Measurements from ENCODE around the gene CNFN.

GRCh38 chr19:42400404-42400803 is 10.3 kb upstream of the CNFN start:
- TF ChIP-seq, protein P1, sequence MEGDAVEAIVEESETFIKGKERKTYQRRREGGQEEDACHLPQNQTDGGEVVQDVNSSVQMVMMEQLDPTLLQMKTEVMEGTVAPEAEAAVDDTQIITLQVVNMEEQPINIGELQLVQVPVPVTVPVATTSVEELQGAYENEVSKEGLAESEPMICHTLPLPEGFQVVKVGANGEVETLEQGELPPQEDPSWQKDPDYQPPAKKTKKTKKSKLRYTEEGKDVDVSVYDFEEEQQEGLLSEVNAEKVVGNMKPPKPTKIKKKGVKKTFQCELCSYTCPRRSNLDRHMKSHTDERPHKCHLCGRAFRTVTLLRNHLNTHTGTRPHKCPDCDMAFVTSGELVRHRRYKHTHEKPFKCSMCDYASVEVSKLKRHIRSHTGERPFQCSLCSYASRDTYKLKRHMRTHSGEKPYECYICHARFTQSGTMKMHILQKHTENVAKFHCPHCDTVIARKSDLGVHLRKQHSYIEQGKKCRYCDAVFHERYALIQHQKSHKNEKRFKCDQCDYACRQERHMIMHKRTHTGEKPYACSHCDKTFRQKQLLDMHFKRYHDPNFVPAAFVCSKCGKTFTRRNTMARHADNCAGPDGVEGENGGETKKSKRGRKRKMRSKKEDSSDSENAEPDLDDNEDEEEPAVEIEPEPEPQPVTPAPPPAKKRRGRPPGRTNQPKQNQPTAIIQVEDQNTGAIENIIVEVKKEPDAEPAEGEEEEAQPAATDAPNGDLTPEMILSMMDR (conservative IDR thresholded peaks at IDR 0.05; ENCODE audit: low read depth, low read length): no peak
- TF ChIP-seq EZH2 (IDR thresholded peaks at IDR 0.05; ENCODE audit: low read length, unreplicated experiment) (no peak), EZH2phosphoT487 (IDR thresholded peaks at IDR 0.05; ENCODE audit: borderline replicate concordance, low read length) (no peak)

Data from PC-3 (cell line).